Panc1 (cell line): ENCODE measurements around the gene GDF10. TPM values are rescaled to one million over a fixed set of nuclear protein-coding genes. Genes with fewer than 3 reads are reported as not detected.

Experiments
- ATAC-seq: fragments of 200-7000 bp; cut with Tn5 transposase; 2 replicates; pipeline ENCODE4 v1.9.1; 2020; ENCODE audit warnings: mild to moderate bottlenecking, moderate library complexity
- BruUV-seq: library from RNA; stranded (reverse); fragments of 400-500 nt; replicated peaks from 2 replicates; lab custom pipeline; 2021; lab: Mats Ljungman, UMichigan
- CTCF ChIA-PET: fragments of 300-600 bp; sonication (Branson Sonifier 250); formaldehyde crosslinking; loops from one replicate; lab custom pipeline; 2022; ENCODE audit warnings: antibody characterized with exemption; lab: Charles Lee
- POLR2A ChIA-PET: fragments of 300-600 bp; sonication (Branson Sonifier 250); formaldehyde crosslinking; loops from one replicate; lab custom pipeline; 2022; ENCODE audit warnings: antibody characterized with exemption; lab: Charles Lee
- DNase-seq: peaks from one replicate; pipeline ENCODE4 v3.0.0-alpha.2; 2010; ENCODE audit warnings: low read depth, low spot score
- H3K27ac ChIP-seq: 2 replicates; pipeline ENCODE4 v1.5.1; 2011; ENCODE audit warnings: mild to moderate bottlenecking, low read length, inconsistent platforms
- H3K27me3 ChIP-seq: fragments of 200-500 bp; sonication (Bioruptor generic); 2 replicates; pipeline ENCODE4 v1.6.0; 2014; ENCODE audit warnings: low read length, inconsistent platforms; ENCODE audit not compliant: control insufficient read depth, insufficient read depth
- H3K36me3 ChIP-seq: fragments of 200-500 bp; sonication (Bioruptor generic); 2 replicates; pipeline ENCODE4 v1.5.1; 2014; ENCODE audit warnings: inconsistent platforms, mild to moderate bottlenecking, low read length, moderate library complexity; ENCODE audit not compliant: control insufficient read depth, insufficient read depth
- H3K4me1 ChIP-seq: 2 replicates; pipeline ENCODE4 v1.5.1; 2011; ENCODE audit warnings: inconsistent platforms, mild to moderate bottlenecking, low read length, moderate library complexity; ENCODE audit not compliant: control insufficient read depth, insufficient read depth
- H3K4me3 ChIP-seq, 2 experiments: 2 replicates each; pipeline ENCODE4 v1.5.1; 2011 to 2012; ENCODE audit warnings: low read depth in 2 of 2, low read length in 2 of 2, mild to moderate bottlenecking in 2 of 2, inconsistent platforms in 1 of 2, moderate library complexity in 1 of 2
- H3K9me3 ChIP-seq: fragments of 200-500 bp; sonication (Bioruptor generic); 2 replicates; pipeline ENCODE4 v1.5.1; 2014; ENCODE audit warnings: low read depth, mild to moderate bottlenecking, inconsistent platforms, low read length, moderate library complexity; ENCODE audit not compliant: control insufficient read depth, insufficient read depth
- POLR2AphosphoS5 ChIP-seq: IDR thresholded peaks from 2 replicates; pipeline ENCODE4 v1.6.1; 2012; ENCODE audit warnings: mild to moderate bottlenecking, low read depth, low read length, moderate library complexity
- REST ChIP-seq, 2 experiments: IDR thresholded peaks; 2 replicates each; pipeline ENCODE4 v1.6.1; 2011 to 2012; ENCODE audit warnings: low read depth in 2 of 2, control low read depth in 1 of 2, low read length in 1 of 2, mild to moderate bottlenecking in 1 of 2, moderate library complexity in 1 of 2; ENCODE audit not compliant: insufficient read depth in 1 of 2
- SIN3A ChIP-seq: IDR thresholded peaks from 2 replicates; pipeline ENCODE4 v1.6.1; 2012; ENCODE audit warnings: low read depth, mild to moderate bottlenecking, low read length, moderate library complexity, borderline replicate concordance; ENCODE audit not compliant: insufficient read depth
- TCF7L2 ChIP-seq: IDR thresholded peaks from 2 replicates; pipeline ENCODE4 v1.6.1; 2011; ENCODE audit warnings: mild to moderate bottlenecking, low read depth, low read length, inconsistent platforms
- in situ Hi-C: cut with HindIII; loops from 2 replicates; pipeline ENCODE4 v1.10.0; 2016; ENCODE audit warnings: low sequenced_read_pairs, low pct_unique_long_range_greater_than_20kb
- intact Hi-C: fragments of 100-400 bp; cut with micrococcal nuclease; formaldehyde crosslinking; loops from one replicate; pipeline ENCODE4 v1.10.0; 2022; ENCODE audit not compliant: unreplicated experiment
- total RNA-seq: library from RNA; stranded (reverse); gene quantifications from one replicate; pipeline ENCODE4 v1.2.1, GENCODE V29; 2021; ENCODE audit not compliant: unreplicated experiment
- TF ChIP-seq, protein P1 (sequence below): fragments of 450-650 bp; IDR thresholded peaks from 2 replicates; pipeline ENCODE4 v1.5.1; 2017; ENCODE audit warnings: mild to moderate bottlenecking

Gene GDF10
- total RNA-seq, 1 experiment from 2014 or later = 1.2 TPM

- Histone ChIP-seq H3K4me3 (no peak overlapping the region), H3K4me1 (no peaks in the 10 kb centered on the region), H3K27me3 (peaks cover 8% of the 10 kb centered on the region; the same call in 1 of the 2 replicates), H3K36me3 (no peaks in the 10 kb centered on the region), H3K27ac (no peak overlapping the region), H3K9me3 (no peaks in the 10 kb centered on the region)
- no peak for ATAC-seq
- ChIA-PET POLR2A (no interaction called here), CTCF (no interaction called here)
- in situ Hi-C loops (no loop called here), intact Hi-C loops (no loop called here)
- BruUV-seq = no TSS peak
- no peak for DNase-seq
- TF ChIP-seq REST (IDR thresholded peaks at IDR 0.05; ENCODE audit: insufficient read depth in 1 of 2, low read depth in 2 of 2, low read length in 1 of 2) = no peak
- no peak for TF ChIP-seq TCF7L2
- TF ChIP-seq, protein P1, sequence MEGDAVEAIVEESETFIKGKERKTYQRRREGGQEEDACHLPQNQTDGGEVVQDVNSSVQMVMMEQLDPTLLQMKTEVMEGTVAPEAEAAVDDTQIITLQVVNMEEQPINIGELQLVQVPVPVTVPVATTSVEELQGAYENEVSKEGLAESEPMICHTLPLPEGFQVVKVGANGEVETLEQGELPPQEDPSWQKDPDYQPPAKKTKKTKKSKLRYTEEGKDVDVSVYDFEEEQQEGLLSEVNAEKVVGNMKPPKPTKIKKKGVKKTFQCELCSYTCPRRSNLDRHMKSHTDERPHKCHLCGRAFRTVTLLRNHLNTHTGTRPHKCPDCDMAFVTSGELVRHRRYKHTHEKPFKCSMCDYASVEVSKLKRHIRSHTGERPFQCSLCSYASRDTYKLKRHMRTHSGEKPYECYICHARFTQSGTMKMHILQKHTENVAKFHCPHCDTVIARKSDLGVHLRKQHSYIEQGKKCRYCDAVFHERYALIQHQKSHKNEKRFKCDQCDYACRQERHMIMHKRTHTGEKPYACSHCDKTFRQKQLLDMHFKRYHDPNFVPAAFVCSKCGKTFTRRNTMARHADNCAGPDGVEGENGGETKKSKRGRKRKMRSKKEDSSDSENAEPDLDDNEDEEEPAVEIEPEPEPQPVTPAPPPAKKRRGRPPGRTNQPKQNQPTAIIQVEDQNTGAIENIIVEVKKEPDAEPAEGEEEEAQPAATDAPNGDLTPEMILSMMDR = no peak
- TF ChIP-seq POLR2AphosphoS5 = no peak
- no peak for TF ChIP-seq SIN3A
Observed at GRCh38 chr10:47320812-47321211, 20.8 kb downstream of the GDF10 start.

- Histone ChIP-seq H3K4me3 (no peak overlapping the region), H3K27me3 (peaks cover 8% of the 10 kb centered on the region; the same call in 1 of the 2 replicates), H3K27ac (no peak overlapping the region), H3K4me1 (no peaks in the 10 kb centered on the region), H3K36me3 (no peaks in the 10 kb centered on the region), H3K9me3 (no peaks in the 10 kb centered on the region)
- no TSS peak for BruUV-seq
- ATAC-seq (no peak), DNase-seq (no peak)
- no peak for TF ChIP-seq REST (IDR thresholded peaks at IDR 0.05; ENCODE audit: insufficient read depth in 1 of 2, low read depth in 2 of 2, low read length in 1 of 2)
- in situ Hi-C loops (no loop called here), intact Hi-C loops (no loop called here)
- POLR2A ChIA-PET = no interaction called here
- CTCF ChIA-PET = no interaction called here
Observed at GRCh38 chr10:47321521-47322195, 21.7 kb downstream of the GDF10 start.
